ENCODE measurements around the gene SMAD3. TPM values are rescaled to one million over a fixed set of nuclear protein-coding genes. Genes with fewer than 3 reads are reported as not detected.

Gene SMAD3
- total and polyA plus RNA-seq, 10 of the 15 experiments (the other 5 are each of a cell fraction or from before 2014, with no cell fraction given): 5.6 to 43.2 (median 16.0) TPM

DNA sequence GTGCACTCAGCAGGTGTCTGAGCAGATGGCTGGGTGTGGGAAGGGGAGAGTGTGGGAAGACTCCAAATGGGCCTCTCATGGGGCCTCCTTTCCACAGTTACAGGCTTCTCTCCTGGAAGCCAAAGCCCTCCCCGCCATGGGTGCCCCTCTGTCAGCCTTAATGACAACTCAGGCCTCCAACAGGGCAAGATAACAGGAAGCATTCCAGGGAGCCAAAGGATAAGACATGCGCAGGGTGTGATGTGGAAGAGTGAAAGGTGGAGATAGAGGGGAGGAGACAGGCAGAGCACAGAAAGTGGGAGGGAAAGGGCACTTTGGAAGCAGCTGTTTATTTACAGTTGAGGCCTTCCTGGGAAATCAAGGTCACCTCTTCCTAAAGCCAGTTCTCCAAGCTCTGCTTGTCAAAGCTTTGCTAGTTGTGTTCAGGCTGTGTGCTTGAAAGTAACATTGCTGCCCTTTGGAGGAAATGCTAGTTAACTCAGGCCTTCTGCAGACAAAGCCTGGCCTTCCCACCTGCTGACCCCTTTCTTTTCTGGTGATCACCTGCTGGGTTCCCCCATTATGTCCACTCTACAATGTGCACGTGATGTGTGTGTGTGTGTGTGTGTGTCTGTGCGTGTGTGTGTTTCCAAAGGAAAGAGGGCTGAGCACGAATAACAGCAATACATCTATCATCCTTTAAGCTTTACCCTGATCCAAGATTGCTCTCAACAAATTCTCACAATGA lies 35.2 kb upstream of the SMAD3 start:
- Histone ChIP-seq H3K9me3 (replicated peaks; ENCODE audit: control insufficient read depth, insufficient read depth, low read length) (no peaks in the 10 kb centered on the region; the same call in 2 of the 3 replicates), H3K4me1 (ENCODE audit: control insufficient read depth, insufficient read depth, low read length) (peaks cover 3% of the 10 kb centered on the region), H3K79me2 (ENCODE audit: control insufficient read depth, insufficient read depth, low read length) (no peaks in the 10 kb centered on the region), H3K9ac (ENCODE audit: control insufficient read depth, insufficient read depth, low read length) (no peak overlapping the region), H4K20me1 (ENCODE audit: control insufficient read depth, insufficient read depth) (no peaks in the 10 kb centered on the region), H3K4me2 (ENCODE audit: control insufficient read depth, insufficient read depth) (no peak overlapping the region), H2AFZ (ENCODE audit: control insufficient read depth, low read depth, low read length) (no peak overlapping the region), H3K27me3 (replicated peaks in 1 of 2; ENCODE audit: control insufficient read depth in 2 of 2, insufficient read depth in 2 of 2, low read length in 1 of 2) (no peaks in the 10 kb centered on the region), H3K36me3 (ENCODE audit: control insufficient read depth in 2 of 2, insufficient read depth in 2 of 2, low read length in 1 of 2) (no peaks in the 10 kb centered on the region; a peak in 1 of 4 replicates), H3K27ac (ENCODE audit: control insufficient read depth, insufficient read depth) (no peak overlapping the region), H3K4me3 (no peak overlapping the region)
- intact Hi-C loops (cut with micrococcal nuclease; ENCODE audit: unreplicated experiment): no loop called here
- in situ Hi-C loops (cut with MboI): no loop called here
- BruUV-seq (replicated peaks): no TSS peak
- DNase-seq (ENCODE audit: low read depth, low spot score): no peak
- POLR2A ChIA-PET: interaction anchor here (0.6 kb wide), 1 partner anchor 133 kb away, joined by 5 read pairs; no protein-coding TSS in a partner anchor
- SMC1A ChIA-PET (ENCODE audit: uncharacterized antibody, unreplicated experiment): interaction anchor here (1.0 to 1.3 kb wide), 6 partner anchors 9 to 179 kb away, joined by 3 to 4 read pairs (median 3); no protein-coding TSS in a partner anchor
- FAIRE-seq: no peak
- 76% methylated on average over 5 of the region's 5 CpGs for WGBS (ENCODE audit: insufficient coverage, insufficient replicate concordance, low lambda C conversion rate, missing lambda C conversion rate)
- CTCF ChIA-PET: interaction anchor here (0.8 to 1.1 kb wide), 2 partner anchors 13 to 75 kb away, joined by 3 to 4 read pairs; no protein-coding TSS in a partner anchor
- no peak for ATAC-seq
- RAD21 ChIA-PET (ENCODE audit: unreplicated experiment): interaction anchor here (1.9 kb wide), 1 partner anchor 11 kb away, joined by 6 read pairs; no protein-coding TSS in a partner anchor
- TF ChIP-seq BRCA1 (IDR thresholded peaks at IDR 0.05; ENCODE audit: low read depth, low read length) (no peak), RB1 (IDR thresholded peaks at IDR 0.05; ENCODE audit: borderline replicate concordance) (no peak), ZNF622 (IDR thresholded peaks at IDR 0.05) (no peak), MXI1 (IDR thresholded peaks at IDR 0.05; ENCODE audit: low read depth, low read length) (no peak), DPF2 (IDR thresholded peaks at IDR 0.05) (no peak), LARP7 (IDR thresholded peaks at IDR 0.05) (no peak), IKZF1 (conservative IDR thresholded peaks at IDR 0.05) (no peak), NR2C1 (IDR thresholded peaks at IDR 0.05) (no peak), KDM1A (IDR thresholded peaks at IDR 0.05; ENCODE audit: borderline replicate concordance) (no peak), TARDBP (IDR thresholded peaks at IDR 0.05; ENCODE audit: borderline replicate concordance) (no peak), SPI1 (IDR thresholded peaks at IDR 0.05; ENCODE audit: borderline replicate concordance, insufficient read depth, low read depth, low read length) (no peak)
- TF ChIP-seq, protein P1, sequence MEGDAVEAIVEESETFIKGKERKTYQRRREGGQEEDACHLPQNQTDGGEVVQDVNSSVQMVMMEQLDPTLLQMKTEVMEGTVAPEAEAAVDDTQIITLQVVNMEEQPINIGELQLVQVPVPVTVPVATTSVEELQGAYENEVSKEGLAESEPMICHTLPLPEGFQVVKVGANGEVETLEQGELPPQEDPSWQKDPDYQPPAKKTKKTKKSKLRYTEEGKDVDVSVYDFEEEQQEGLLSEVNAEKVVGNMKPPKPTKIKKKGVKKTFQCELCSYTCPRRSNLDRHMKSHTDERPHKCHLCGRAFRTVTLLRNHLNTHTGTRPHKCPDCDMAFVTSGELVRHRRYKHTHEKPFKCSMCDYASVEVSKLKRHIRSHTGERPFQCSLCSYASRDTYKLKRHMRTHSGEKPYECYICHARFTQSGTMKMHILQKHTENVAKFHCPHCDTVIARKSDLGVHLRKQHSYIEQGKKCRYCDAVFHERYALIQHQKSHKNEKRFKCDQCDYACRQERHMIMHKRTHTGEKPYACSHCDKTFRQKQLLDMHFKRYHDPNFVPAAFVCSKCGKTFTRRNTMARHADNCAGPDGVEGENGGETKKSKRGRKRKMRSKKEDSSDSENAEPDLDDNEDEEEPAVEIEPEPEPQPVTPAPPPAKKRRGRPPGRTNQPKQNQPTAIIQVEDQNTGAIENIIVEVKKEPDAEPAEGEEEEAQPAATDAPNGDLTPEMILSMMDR (IDR thresholded peaks at IDR 0.05 in 2 of 3, conservative IDR thresholded peaks at IDR 0.05 in 1 of 3; ENCODE audit: control insufficient read depth in 2 of 3, extremely low read depth in 1 of 3, insufficient read depth in 1 of 3, low read depth in 3 of 3, low read length in 3 of 3): no peak
- TF ChIP-seq, protein P2, sequence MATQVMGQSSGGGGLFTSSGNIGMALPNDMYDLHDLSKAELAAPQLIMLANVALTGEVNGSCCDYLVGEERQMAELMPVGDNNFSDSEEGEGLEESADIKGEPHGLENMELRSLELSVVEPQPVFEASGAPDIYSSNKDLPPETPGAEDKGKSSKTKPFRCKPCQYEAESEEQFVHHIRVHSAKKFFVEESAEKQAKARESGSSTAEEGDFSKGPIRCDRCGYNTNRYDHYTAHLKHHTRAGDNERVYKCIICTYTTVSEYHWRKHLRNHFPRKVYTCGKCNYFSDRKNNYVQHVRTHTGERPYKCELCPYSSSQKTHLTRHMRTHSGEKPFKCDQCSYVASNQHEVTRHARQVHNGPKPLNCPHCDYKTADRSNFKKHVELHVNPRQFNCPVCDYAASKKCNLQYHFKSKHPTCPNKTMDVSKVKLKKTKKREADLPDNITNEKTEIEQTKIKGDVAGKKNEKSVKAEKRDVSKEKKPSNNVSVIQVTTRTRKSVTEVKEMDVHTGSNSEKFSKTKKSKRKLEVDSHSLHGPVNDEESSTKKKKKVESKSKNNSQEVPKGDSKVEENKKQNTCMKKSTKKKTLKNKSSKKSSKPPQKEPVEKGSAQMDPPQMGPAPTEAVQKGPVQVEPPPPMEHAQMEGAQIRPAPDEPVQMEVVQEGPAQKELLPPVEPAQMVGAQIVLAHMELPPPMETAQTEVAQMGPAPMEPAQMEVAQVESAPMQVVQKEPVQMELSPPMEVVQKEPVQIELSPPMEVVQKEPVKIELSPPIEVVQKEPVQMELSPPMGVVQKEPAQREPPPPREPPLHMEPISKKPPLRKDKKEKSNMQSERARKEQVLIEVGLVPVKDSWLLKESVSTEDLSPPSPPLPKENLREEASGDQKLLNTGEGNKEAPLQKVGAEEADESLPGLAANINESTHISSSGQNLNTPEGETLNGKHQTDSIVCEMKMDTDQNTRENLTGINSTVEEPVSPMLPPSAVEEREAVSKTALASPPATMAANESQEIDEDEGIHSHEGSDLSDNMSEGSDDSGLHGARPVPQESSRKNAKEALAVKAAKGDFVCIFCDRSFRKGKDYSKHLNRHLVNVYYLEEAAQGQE (IDR thresholded peaks at IDR 0.05; ENCODE audit: low read depth, low read length): no peak
- TF ChIP-seq, protein P3, sequence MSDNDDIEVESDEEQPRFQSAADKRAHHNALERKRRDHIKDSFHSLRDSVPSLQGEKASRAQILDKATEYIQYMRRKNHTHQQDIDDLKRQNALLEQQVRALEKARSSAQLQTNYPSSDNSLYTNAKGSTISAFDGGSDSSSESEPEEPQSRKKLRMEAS (IDR thresholded peaks at IDR 0.05; ENCODE audit: low read depth, low read length): no peak
- TF ChIP-seq, protein P4, sequence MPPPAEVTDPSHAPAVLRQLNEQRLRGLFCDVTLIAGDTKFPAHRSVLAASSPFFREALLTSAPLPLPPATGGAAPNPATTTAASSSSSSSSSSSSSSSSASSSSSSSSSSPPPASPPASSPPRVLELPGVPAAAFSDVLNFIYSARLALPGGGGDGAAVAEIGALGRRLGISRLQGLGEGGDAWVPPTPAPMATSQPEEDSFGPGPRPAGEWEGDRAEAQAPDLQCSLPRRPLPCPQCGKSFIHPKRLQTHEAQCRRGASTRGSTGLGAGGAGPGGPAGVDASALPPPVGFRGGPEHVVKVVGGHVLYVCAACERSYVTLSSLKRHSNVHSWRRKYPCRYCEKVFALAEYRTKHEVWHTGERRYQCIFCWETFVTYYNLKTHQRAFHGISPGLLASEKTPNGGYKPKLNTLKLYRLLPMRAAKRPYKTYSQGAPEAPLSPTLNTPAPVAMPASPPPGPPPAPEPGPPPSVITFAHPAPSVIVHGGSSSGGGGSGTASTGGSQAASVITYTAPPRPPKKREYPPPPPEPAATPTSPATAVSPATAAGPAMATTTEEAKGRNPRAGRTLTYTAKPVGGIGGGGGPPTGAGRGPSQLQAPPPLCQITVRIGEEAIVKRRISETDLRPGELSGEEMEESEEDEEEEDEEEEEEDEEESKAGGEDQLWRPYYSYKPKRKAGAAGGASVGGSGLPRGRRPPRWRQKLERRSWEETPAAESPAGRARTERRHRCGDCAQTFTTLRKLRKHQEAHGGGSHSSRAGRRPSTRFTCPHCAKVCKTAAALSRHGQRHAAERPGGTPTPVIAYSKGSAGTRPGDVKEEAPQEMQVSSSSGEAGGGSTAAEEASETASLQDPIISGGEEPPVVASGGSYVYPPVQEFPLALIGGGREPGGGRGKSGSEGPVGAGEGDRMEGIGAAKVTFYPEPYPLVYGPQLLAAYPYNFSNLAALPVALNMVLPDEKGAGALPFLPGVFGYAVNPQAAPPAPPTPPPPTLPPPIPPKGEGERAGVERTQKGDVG (CRISPR knock-in tag; IDR thresholded peaks at IDR 0.05): no peak
